HL-60 (cell line): ENCODE measurements around the gene VASH2.

Source experiments
- CTCF ChIP-seq: IDR thresholded peaks from one replicate; pipeline ENCODE4 v1.5.1; 2011; ENCODE audit warnings: low read length, control low read depth, inconsistent platforms; ENCODE audit not compliant: insufficient read depth
- GABPA ChIP-seq: IDR thresholded peaks from 2 replicates; pipeline ENCODE4 v1.6.1; 2012; ENCODE audit warnings: low read depth

GRCh38 chr1:212974711-212975110 is 24.4 kb downstream of the VASH2 start:
- TF ChIP-seq CTCF (no peak), GABPA (no peak)
